ENCODE data around the gene CELSR1.

Gene CELSR1

GRCh38 chr22:46563381-46564083 lies 26.1 kb upstream of the CELSR1 start:
- in situ Hi-C loops (cut with MboI; ENCODE audit: low pct_unique_long_range_greater_than_20kb, low sequenced_read_pairs, unreplicated experiment): no loop called here
- TF ChIP-seq CTCF (IDR thresholded peaks at IDR 0.05; ENCODE audit: extremely low read depth, insufficient read depth, missing control alignments): peak; percentile 96
- DNase-seq (ENCODE audit: low spot score): peak; percentile 82

GRCh38 chr22:46561435-46561905 lies 24.1 kb upstream of the CELSR1 start:
- peak; percentile 91 for DNase-seq (ENCODE audit: low spot score)
- TF ChIP-seq CTCF (IDR thresholded peaks at IDR 0.05; ENCODE audit: extremely low read depth, insufficient read depth, missing control alignments): no peak
- in situ Hi-C loops (cut with MboI; ENCODE audit: low pct_unique_long_range_greater_than_20kb, low sequenced_read_pairs, unreplicated experiment): no loop called here

GRCh38 chr22:46560696-46561295 lies 23.4 kb upstream of the CELSR1 start:
- in situ Hi-C loops (cut with MboI; ENCODE audit: low pct_unique_long_range_greater_than_20kb, low sequenced_read_pairs, unreplicated experiment): no loop called here
- TF ChIP-seq CTCF (IDR thresholded peaks at IDR 0.05; ENCODE audit: extremely low read depth, insufficient read depth, missing control alignments): no peak
- no peak for DNase-seq (ENCODE audit: low spot score)

- in situ Hi-C loops (cut with MboI; ENCODE audit: low pct_unique_long_range_greater_than_20kb, low sequenced_read_pairs, unreplicated experiment): no loop called here
- TF ChIP-seq CTCF (IDR thresholded peaks at IDR 0.05; ENCODE audit: extremely low read depth, insufficient read depth, missing control alignments): no peak
- DNase-seq (ENCODE audit: low spot score): no peak
These were observed 20.5 kb upstream of the CELSR1 start for GRCh38 chr22:46557736-46558480.

GRCh38 chr22:46556775-46557174 lies 19.4 kb upstream of the CELSR1 start:
- in situ Hi-C loops (cut with MboI; ENCODE audit: low pct_unique_long_range_greater_than_20kb, low sequenced_read_pairs, unreplicated experiment): no loop called here
- TF ChIP-seq CTCF (IDR thresholded peaks at IDR 0.05; ENCODE audit: extremely low read depth, insufficient read depth, missing control alignments): no peak
- DNase-seq (ENCODE audit: low spot score): no peak

GRCh38 chr22:46553189-46553588 lies 15.8 kb upstream of the CELSR1 start:
- no peak for TF ChIP-seq CTCF (IDR thresholded peaks at IDR 0.05; ENCODE audit: extremely low read depth, insufficient read depth, missing control alignments)
- no peak for DNase-seq (ENCODE audit: low spot score)
- in situ Hi-C loops (cut with MboI; ENCODE audit: low pct_unique_long_range_greater_than_20kb, low sequenced_read_pairs, unreplicated experiment): no loop called here

All from GM13977 (cell line).